Natural killer cell treated with Interleukin-12 subunit alpha and Interleukin-12 subunit beta and Interleukin-15 and Interleukin-18, amount 100 ng/mL, for 72 hours (primary cell): ENCODE results near the gene MYO15A. TPM values are rescaled to one million over a fixed set of nuclear protein-coding genes. Genes with fewer than 3 reads are reported as not detected.
A peak's percentile ranks its signal among the peaks of the same experiment; 100 is the strongest.

ENCODE experiments used
- ATAC-seq, 2 donors: fragments of 150-1000 bp; cut with Tn5 transposase in 1 of 2; sonication (Bioruptor Pico), chemical (Tn5 transposase) in 1 of 2; 2 replicates each; pipeline ENCODE4 v1.10.0; 2021
- DNase-seq: peaks from one replicate; pipeline ENCODE4 v3.0.0; 2022; ENCODE audit warnings: low spot score
- H3K27ac Mint-ChIP-seq, 2 donors: 1 replicate in 1 of 2; 2 replicates in 1 of 2; pipeline ENCODE4 v1.8.0; 2022; ENCODE audit warnings: mixed read lengths in 2 of 2, mild to moderate bottlenecking in 1 of 2, moderate library complexity in 1 of 2
- H3K27me3 Mint-ChIP-seq, 2 donors: 1 replicate in 1 of 2; 2 replicates in 1 of 2; pipeline ENCODE4 v1.8.0; 2022; ENCODE audit warnings: mixed read lengths in 2 of 2
- H3K36me3 Mint-ChIP-seq: one replicate; pipeline ENCODE4 v1.8.0; 2022; ENCODE audit warnings: mixed read lengths
- H3K4me1 Mint-ChIP-seq, 2 donors: 1 replicate in 1 of 2; 2 replicates in 1 of 2; pipeline ENCODE4 v1.8.0; 2022; ENCODE audit warnings: low read depth in 2 of 2, mixed read lengths in 2 of 2, mild to moderate bottlenecking in 1 of 2
- H3K4me3 Mint-ChIP-seq: one replicate; pipeline ENCODE4 v1.8.0; 2022; ENCODE audit warnings: mixed read lengths
- H3K9me3 Mint-ChIP-seq: 2 replicates; pipeline ENCODE4 v1.8.0; 2022; ENCODE audit warnings: mixed read lengths
- total RNA-seq, 2 donors: library from RNA; stranded (reverse); gene quantifications; one replicate each; pipeline ENCODE4 v1.2.3, GENCODE V29; 2022

MYO15A gene
- total RNA-seq, 2 donors from 2014 or later = 1.0 to 2.0 TPM

DNA sequence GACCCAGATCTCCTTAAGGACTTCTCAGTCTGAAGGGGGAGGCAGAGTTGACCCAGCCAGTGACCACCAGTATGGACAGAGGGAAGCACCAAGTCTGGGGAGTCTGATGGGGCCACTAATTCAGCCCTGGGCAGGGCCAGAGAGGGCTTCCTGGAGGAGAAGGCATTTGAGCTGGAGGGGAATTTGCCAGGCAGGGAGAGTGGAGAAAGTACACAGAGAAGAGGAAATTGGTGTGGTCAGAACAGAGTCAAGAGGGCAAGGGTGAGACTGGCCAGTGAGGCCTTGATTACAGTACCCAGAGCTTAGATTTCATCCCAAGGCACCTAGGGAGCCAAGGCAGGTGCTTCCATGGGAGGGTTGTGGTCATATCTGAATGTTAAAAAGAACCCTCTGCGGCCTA is 36.3 kb downstream of the MYO15A start:
- Mint-ChIP-seq H3K36me3 (no peaks in the 10 kb centered on the region), H3K9me3 (no peaks in the 10 kb centered on the region), H3K27ac (no peak overlapping the region), H3K4me1 (peaks cover 0 to 3% of the 10 kb centered on the region in 2 donors), H3K27me3 (no peaks in the 10 kb centered on the region), H3K4me3 (no peak overlapping the region)
- ATAC-seq = no peak
- DNase-seq = no peak

DNA sequence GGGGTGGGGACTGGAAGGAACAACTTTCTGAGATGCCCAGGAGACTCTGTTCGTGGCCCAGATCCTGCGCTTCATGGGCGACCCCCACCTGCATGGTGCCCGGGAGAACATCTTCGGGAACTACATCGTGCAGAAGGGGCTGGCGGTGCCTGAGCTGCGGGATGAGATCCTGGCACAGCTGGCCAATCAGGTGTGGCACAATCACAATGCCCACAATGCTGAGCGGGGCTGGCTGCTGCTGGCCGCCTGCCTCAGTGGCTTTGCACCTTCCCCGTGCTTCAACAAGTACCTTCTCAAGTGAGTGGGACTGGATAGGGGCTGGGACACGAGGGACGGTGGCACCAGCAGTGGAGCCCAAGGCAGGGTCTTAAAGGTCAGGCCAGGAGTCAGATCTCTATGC is 37.3 kb downstream of the MYO15A start:
- DNase-seq (no peak), ATAC-seq (no peak)
- H3K4me1 Mint-ChIP-seq = peaks cover 0 to 3% of the 10 kb centered on the region in 2 donors
- H3K9me3 Mint-ChIP-seq = no peaks in the 10 kb centered on the region
- no peaks in the 10 kb centered on the region for H3K27me3 Mint-ChIP-seq
- H3K36me3 Mint-ChIP-seq = no peaks in the 10 kb centered on the region
- H3K27ac Mint-ChIP-seq = no peak overlapping the region
- no peak overlapping the region for H3K4me3 Mint-ChIP-seq

DNA sequence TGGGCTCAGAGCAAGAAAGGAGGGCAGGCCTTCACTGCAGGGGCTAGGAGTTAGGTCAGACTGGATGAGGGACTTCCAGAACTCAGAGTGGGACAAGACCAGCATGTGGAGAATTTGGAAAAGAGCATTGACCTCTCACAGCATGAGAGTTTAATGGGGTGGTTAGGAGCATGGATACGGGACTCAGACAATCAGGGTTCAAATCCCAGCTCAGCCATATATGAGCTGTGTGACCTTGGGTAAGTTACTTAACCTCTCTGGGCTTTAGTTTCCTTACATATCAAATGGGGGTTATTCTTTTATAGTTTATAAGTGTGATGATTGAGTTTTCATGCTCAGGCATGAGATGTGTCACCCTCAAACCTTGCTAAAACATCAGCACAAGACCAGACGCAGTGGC is 37.7 kb downstream of the MYO15A start:
- Mint-ChIP-seq H3K9me3 (no peaks in the 10 kb centered on the region), H3K36me3 (no peaks in the 10 kb centered on the region), H3K4me3 (no peak overlapping the region), H3K4me1 (peaks cover 0 to 1% of the 10 kb centered on the region in 2 donors), H3K27me3 (no peaks in the 10 kb centered on the region), H3K27ac (no peak overlapping the region)
- ATAC-seq (no peak), DNase-seq (no peak)

DNA sequence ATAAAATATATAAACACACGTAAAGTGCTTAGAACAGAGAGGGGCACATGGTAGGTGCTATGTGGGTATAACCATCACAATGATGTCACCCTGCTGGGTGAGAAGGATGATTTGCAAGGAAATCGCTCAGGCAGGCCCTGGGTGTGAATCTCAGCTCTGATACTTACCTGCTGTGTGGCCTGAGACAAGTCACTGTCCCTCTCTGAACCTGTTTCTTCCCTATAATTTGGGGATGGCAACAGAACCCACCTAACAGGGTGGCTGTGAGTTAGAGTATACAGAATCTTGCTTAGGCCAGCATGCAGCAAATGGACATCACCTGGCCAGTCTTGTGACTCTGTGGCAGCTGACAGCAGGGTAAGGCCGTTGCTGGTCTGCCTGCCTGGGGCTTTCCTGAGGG is 38.4 kb downstream of the MYO15A start:
- ATAC-seq (no peak), DNase-seq (no peak)
- Mint-ChIP-seq H3K4me1 (no peaks in the 10 kb centered on the region), H3K9me3 (no peaks in the 10 kb centered on the region), H3K27me3 (no peaks in the 10 kb centered on the region), H3K4me3 (no peak overlapping the region), H3K27ac (peak overlapping the region in 1 of 2 donors; percentile 62), H3K36me3 (no peaks in the 10 kb centered on the region)

DNA sequence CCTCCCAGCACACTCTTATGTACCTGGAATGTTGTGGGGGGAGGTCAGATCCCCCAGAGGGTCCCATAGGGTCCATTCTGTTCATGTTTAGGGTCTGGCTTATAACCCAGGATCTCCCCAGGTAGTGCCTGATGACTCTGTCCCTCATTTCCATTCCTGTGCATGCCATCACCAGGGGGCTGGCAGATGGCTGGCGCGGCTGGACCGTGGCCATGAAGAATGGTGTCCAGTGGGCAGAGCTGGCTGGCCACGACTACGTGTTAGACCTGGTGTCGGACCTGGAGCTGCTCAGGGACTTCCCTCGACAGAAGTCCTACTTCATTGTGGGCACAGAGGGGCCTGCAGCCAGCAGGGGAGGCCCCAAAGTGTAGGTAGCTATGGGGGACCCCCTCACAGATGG is 40.0 kb downstream of the MYO15A start:
- Mint-ChIP-seq H3K9me3 (no peaks in the 10 kb centered on the region), H3K36me3 (no peaks in the 10 kb centered on the region), H3K4me3 (no peak overlapping the region), H3K4me1 (peaks cover 0 to 5% of the 10 kb centered on the region in 2 donors), H3K27ac (no peak overlapping the region), H3K27me3 (no peaks in the 10 kb centered on the region)
- no peak for DNase-seq
- ATAC-seq = no peak

DNA sequence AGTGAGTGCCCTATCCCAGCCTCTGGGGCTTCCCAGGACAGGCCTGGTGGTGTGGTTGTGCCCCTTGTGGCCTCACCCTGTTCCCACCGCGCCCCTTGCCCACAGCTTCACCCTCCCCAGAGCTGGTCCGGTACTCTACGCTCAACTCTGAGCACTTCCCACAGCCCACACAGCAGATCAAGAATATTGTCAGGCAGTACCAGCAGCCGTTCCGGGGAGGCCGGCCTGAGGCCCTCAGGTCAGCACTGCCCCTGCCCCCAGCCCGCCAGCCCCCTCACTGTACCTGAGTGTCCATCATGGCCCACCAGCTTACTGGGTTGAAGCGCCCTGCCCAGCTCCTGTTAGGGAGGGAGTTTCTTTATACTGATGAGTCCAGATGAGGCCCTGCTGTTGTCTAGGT is 42.7 kb downstream of the MYO15A start:
- no peaks in the 10 kb centered on the region for H3K27me3 Mint-ChIP-seq
- peaks cover 0 to 7% of the 10 kb centered on the region in 2 donors for H3K4me1 Mint-ChIP-seq

DNA sequence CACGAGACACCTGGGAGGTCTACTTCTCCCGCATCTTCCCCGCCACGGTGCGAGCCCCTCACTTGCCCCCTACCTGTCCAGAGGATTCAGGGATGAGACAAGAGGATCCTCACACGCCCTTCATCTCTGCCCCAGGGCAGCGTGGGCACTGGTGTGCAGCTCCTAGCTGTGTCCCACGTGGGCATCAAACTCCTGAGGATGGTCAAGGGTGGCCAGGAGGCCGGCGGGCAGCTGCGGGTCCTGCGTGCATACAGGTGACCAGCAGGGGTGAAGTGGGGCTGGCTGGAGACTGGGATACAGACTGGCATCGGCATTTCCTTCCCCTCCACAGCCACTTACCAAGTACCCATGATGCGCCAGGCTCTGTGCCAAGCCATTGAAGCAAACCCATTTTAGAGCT is 46.6 kb downstream of the MYO15A start:
- Mint-ChIP-seq H3K27me3 (no peaks in the 10 kb centered on the region), H3K4me1 (peaks cover 5 to 20% of the 10 kb centered on the region in 2 donors), H3K36me3 (no peaks in the 10 kb centered on the region), H3K4me3 (no peak overlapping the region), H3K27ac (no peak overlapping the region), H3K9me3 (no peaks in the 10 kb centered on the region)
- ATAC-seq (no peak), DNase-seq (no peak)

More for the DNA sequence above, 42.7 kb downstream of the MYO15A start:
- ATAC-seq (no peak), DNase-seq (no peak)
- Mint-ChIP-seq H3K4me3 (no peak overlapping the region), H3K9me3 (no peaks in the 10 kb centered on the region), H3K27ac (no peak overlapping the region), H3K36me3 (no peaks in the 10 kb centered on the region)

DNA sequence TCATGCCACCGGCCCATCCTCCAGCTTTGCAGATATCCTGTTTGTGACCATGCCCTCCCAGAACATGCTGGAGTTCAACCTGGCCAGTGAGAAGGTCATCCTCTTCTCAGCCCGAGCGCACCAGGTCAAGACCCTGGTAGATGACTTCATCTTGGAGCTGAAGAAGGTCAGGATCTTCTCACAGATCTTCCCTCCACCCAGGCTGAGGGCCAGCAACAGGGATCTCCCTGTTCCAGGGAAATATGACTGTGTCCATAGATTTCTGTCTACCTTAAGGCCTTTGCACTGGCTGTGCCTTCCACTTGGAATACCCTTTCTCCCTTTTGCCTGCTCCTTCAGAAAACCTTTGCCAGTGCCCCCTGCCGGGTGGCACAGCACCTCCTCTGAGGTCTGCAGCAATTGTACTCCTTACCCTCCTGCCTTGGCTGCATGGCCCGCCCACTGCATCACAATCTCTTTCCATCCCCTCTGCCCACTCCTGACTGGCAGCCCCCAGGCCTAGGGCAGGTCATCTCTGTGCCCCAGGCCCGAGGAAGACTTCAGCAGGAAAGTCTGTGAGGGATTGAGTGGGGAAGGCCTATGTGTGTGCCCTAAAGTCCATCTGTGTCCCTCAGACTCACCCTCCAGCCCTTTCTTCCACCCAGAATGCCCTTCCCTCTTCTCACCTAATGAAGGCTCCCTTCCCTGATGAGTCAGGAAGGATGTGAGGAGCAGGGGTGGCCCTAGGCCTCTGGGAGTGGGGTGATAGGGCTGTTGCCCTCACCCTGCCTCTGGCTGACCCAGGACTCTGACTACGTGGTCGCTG is 47.8 kb downstream of the MYO15A start:
- no peaks in the 10 kb centered on the region for H3K27me3 Mint-ChIP-seq
- DNase-seq (no peak), ATAC-seq (no peak)
- H3K4me3 Mint-ChIP-seq = no peak overlapping the region
- H3K4me1 Mint-ChIP-seq = peaks cover 5 to 20% of the 10 kb centered on the region in 2 donors
- peak overlapping the region in 1 of 2 donors; percentile 61 for H3K27ac Mint-ChIP-seq
- no peaks in the 10 kb centered on the region for H3K9me3 Mint-ChIP-seq
- no peaks in the 10 kb centered on the region for H3K36me3 Mint-ChIP-seq

DNA sequence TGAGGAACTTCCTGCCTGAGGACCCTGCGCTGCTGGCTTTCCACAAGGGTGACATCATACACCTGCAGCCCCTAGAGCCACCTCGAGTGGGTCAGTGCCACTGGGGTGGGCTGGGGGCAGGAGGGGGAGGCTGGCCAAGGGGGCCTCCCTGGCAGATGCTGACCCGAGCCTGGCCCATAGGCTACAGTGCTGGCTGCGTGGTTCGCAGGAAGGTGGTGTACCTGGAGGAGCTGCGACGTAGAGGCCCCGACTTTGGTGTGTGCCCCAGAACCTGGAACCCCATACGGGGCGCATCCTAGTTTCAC is 48.4 kb downstream of the MYO15A start:
- no peak for DNase-seq
- H3K27ac Mint-ChIP-seq = no peak overlapping the region
- no peak overlapping the region for H3K4me3 Mint-ChIP-seq

DNA sequence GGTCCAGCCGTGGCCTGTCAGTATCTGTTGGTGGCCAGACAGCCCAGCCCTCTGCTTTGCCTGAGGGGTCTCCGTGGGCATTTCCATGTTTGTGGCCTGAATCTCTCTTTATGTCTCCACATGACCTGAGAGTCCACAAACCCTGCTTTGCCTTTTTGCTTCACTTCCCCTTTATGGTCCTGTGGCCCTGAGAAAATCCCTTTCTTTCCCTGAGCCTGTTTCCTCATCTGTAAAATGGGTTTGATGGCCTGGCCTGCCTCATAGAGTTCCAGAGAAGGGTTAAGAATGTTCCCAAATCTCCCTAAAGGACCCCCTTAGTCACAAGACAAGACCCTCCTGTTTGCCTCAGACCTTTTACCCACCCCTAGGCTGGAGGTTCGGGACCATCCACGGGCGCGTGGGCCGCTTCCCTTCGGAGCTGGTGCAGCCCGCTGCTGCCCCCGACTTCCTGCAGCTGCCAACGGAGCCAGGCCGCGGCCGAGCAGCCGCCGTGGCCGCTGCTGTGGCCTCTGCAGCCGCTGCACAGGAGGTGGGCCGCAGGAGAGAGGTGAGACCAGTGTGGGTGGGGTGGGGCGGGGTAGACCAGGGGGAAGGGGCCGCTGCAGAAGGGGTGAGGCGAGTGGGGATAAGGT is 48.9 kb downstream of the MYO15A start:
- Mint-ChIP-seq H3K9me3 (no peaks in the 10 kb centered on the region), H3K27ac (peak overlapping the region; percentile 47 to 71)

More for the DNA sequence above, 48.4 kb downstream of the MYO15A start:
- ATAC-seq = no peak
- Mint-ChIP-seq H3K4me1 (peaks cover 5 to 20% of the 10 kb centered on the region in 2 donors), H3K9me3 (no peaks in the 10 kb centered on the region), H3K36me3 (no peaks in the 10 kb centered on the region), H3K27me3 (no peaks in the 10 kb centered on the region)

DNA sequence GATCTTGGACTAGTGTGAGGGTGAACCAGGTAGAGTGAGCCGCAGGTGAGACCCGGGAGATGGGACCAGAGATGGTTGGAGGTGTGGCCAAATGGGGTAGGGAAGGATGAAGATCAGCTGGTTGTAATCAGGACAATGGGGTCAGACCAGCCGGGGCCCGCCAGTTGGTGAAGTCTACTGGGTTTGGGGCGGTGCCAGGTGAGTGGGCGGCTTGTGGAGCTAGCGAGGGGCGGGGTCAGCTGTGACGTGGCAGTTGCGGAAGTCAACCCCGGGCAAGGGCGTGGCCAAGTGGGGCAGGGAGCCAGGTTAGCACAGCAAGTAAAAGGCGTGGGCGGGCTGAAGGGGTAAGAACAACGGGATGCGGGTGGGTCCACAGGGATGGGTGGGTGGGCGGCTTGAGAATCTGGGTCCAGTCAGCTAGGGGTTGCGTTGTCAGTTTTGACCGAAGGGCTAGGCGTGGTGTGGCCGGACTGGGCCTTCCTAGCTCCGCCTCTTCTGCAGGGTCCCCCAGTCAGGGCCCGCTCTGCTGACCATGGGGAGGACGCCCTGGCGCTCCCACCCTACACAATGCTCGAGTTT is 49.6 kb downstream of the MYO15A start:
- Mint-ChIP-seq H3K4me3 (peak overlapping the region; percentile 72), H3K9me3 (no peaks in the 10 kb centered on the region), H3K27ac (peak overlapping the region; percentile 47 to 71), H3K27me3 (no peaks in the 10 kb centered on the region), H3K36me3 (no peaks in the 10 kb centered on the region), H3K4me1 (peaks cover 5 to 16% of the 10 kb centered on the region in 2 donors)
- ATAC-seq (peak; percentile 83 to 85), DNase-seq (peak; percentile 93)

More for the DNA sequence above, 48.9 kb downstream of the MYO15A start:
- no peak for ATAC-seq
- H3K4me3 Mint-ChIP-seq = peak overlapping the region; percentile 72
- H3K36me3 Mint-ChIP-seq = no peaks in the 10 kb centered on the region
- DNase-seq = no peak
- peaks cover 5 to 20% of the 10 kb centered on the region in 2 donors for H3K4me1 Mint-ChIP-seq
- H3K27me3 Mint-ChIP-seq = no peaks in the 10 kb centered on the region

DNA sequence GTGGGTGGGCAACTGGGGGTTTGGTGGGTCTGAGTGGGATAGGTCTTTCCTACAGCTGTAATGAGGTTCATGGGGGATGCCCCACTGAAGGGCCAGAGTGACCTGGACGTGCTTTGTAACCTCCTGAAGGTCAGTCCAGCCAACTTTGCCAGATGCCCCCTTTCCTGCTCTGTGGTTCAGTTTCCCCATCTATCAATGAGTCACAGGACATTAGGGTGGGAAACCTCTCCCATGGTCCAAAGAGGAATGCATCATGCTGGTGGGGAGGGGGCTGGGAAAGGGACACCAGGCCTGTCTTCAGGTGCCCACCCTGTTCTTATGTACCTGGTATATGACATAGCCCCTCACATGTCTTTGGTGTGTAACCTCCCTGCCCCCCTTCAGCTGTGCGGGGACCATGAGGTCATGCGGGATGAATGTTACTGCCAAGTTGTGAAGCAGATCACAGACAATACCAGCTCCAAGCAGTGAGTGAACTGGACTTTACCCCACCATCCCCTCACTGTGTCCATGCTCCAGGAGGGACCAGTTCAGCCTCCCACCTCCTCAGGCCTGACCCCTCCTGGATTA is 51.1 kb downstream of the MYO15A start:
- peak overlapping the region; percentile 76 for H3K4me3 Mint-ChIP-seq
- H3K27ac Mint-ChIP-seq = peak overlapping the region in 1 of 2 donors; percentile 64
- H3K9me3 Mint-ChIP-seq = no peaks in the 10 kb centered on the region
- ATAC-seq = no peak
- DNase-seq = no peak
- H3K36me3 Mint-ChIP-seq = no peaks in the 10 kb centered on the region
- H3K27me3 Mint-ChIP-seq = no peaks in the 10 kb centered on the region
- H3K4me1 Mint-ChIP-seq = peaks cover 5 to 13% of the 10 kb centered on the region in 2 donors

DNA sequence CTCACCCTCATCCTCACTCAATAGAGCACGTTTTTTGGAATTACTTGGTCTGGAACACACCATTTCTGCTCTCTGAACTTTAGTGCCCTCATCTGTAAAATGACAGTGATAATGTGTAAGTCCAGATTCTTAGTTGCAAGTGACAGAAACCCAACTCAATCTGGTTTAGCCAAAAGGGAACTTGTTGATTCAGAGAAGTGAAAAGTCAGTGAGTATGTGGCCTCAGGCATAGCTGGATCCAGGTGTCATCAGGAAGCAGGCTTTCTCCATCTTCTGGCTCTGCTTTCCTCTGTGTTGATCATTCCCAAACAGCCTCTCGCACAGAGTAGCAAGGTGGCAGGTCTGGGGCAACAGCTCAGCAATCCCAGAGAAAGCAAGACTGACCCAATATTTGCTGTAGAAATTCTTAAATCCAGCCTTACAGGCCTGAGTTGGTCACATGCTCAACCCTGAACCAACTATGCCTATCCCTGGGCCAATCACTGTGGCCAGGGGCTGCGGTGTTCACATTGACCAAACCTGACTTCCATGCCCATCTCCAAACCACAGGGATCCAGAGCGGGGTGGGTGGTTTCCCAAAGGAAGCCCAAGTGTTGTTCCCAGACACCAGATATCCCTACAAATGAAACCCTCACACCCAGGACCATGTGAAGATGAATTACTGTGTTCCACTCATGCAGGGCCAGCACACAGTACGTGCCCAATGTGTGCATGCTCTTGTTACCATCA is 51.7 kb downstream of the MYO15A start:
- Mint-ChIP-seq H3K27me3 (no peaks in the 10 kb centered on the region), H3K4me3 (no peak overlapping the region), H3K36me3 (no peaks in the 10 kb centered on the region), H3K27ac (peak overlapping the region in 1 of 2 donors; percentile 47), H3K4me1 (peaks cover 5 to 13% of the 10 kb centered on the region in 2 donors), H3K9me3 (no peaks in the 10 kb centered on the region)
- DNase-seq (no peak), ATAC-seq (no peak)
